Activated CD8-positive, alpha-beta T cell treated with anti-CD3 and anti-CD28 coated beads, Interleukin-2, amount 10 ng/mL, durations not matched to agents 7 days and 5 days (primary cell): ENCODE measurements around the gene KRIT1. TPM values are rescaled to one million over a fixed set of nuclear protein-coding genes. Genes with fewer than 3 reads are reported as not detected.
"Not testable (repeated sequence)": the region's sequence is repeated elsewhere in the genome, so short reads cannot be mapped to it uniquely, and the experiment has no call there.

ENCODE experiments used
- ATAC-seq: fragments of 150-1000 bp; cut with Tn5 transposase; one replicate; pipeline ENCODE4 v1.10.0; 2021; ENCODE audit warnings: moderate library complexity
- CTCF ChIA-PET: fragments of 350-600 bp; sonication (Branson Sonifier 250); formaldehyde crosslinking; loops from one replicate; lab custom pipeline; 2021; ENCODE audit warnings: antibody characterized with exemption; lab: Charles Lee
- POLR2A ChIA-PET: fragments of 350-600 bp; sonication (Branson Sonifier 250); formaldehyde crosslinking; loops from one replicate; lab custom pipeline; 2021; ENCODE audit warnings: antibody characterized with exemption; lab: Charles Lee
- DNase-seq: peaks from one replicate; pipeline ENCODE4 v3.0.0-alpha.2; 2020
- H3K27ac Mint-ChIP-seq: one replicate; pipeline ENCODE4 v1.8.0; 2021; ENCODE audit warnings: mild to moderate bottlenecking, mixed read lengths
- H3K27me3 Mint-ChIP-seq: one replicate; pipeline ENCODE4 v1.8.0; 2021; ENCODE audit warnings: low read depth, mixed read lengths
- H3K36me3 Mint-ChIP-seq: one replicate; pipeline ENCODE4 v1.8.0; 2021; ENCODE audit warnings: low read depth, mixed read lengths
- H3K4me1 Mint-ChIP-seq: one replicate; pipeline ENCODE4 v1.8.0; 2021; ENCODE audit warnings: low read depth, mixed read lengths
- H3K4me3 Mint-ChIP-seq: one replicate; pipeline ENCODE4 v1.8.0; 2021; ENCODE audit warnings: mild to moderate bottlenecking, mixed read lengths
- H3K9me3 Mint-ChIP-seq: one replicate; pipeline ENCODE4 v1.8.0; 2022; ENCODE audit warnings: mixed read lengths; ENCODE audit not compliant: insufficient read depth
- total RNA-seq, 2 experiments: library from RNA; stranded (reverse); gene quantifications; one replicate each; pipeline ENCODE4 v1.2.3, GENCODE V29; 2021

The KRIT1 gene
- total RNA-seq, 2 experiments from 2014 or later = 39.9 to 44.8 TPM

DNA sequence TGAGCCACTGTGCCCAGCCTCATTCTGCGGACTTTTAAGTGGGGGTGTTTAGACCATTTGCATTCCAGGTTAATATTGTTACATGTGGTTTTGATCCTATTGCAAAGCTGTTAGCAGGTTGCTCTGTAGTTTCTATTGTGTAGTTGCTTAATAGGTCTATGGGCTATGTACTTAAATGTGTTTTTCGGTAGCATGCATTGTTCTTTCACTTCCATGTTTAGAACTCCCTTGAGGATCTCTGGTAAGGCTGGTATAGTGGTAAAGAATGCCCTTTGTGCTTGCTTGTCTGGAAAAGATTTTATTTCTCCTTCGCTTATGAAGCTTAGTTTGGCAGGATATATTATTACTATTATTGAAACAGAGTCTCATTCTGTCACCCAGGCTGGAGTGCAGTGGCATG lies 53.4 kb downstream of the KRIT1 start:
- H3K27ac Mint-ChIP-seq = no peak overlapping the region
- no peak for ATAC-seq
- CTCF ChIA-PET = interaction anchor here (1.2 kb wide), 1 partner anchor 13 kb away, joined by 3 read pairs; the partner anchor contains the start of gene LRRD1
- H3K27me3 Mint-ChIP-seq = no peaks in the 10 kb centered on the region
- H3K9me3 Mint-ChIP-seq = peaks cover 32% of the 10 kb centered on the region
- POLR2A ChIA-PET = no interaction called here
- H3K4me1 Mint-ChIP-seq = no peaks in the 10 kb centered on the region
- no peak for DNase-seq
- H3K36me3 Mint-ChIP-seq = peaks cover 37% of the 10 kb centered on the region
- H3K4me3 Mint-ChIP-seq = no peak overlapping the region

DNA sequence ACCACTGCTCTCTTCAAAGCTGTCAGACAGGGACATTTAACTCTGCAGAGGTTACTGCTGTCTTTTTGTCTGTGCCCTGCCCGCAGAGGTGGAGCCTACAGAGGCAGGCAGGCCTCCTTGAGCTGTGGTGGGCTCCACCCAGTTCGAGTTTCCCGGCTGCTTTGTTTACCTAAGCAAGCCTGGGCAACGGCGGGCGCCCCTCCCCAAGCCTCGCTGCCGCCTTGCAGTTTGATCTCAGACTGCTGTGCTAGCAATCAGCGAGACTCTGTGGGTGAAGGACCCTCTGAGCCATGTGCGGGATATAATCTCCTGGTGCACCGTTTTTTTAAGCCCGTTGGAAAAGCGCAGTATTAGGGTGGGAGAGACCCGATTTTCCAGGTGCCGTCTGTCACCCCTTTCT lies 56.5 kb downstream of the KRIT1 start:
- H3K27me3 Mint-ChIP-seq, H3K27ac Mint-ChIP-seq: not testable (repeated sequence)
- H3K36me3 Mint-ChIP-seq = peaks cover 24% of the 10 kb centered on the region

DNA sequence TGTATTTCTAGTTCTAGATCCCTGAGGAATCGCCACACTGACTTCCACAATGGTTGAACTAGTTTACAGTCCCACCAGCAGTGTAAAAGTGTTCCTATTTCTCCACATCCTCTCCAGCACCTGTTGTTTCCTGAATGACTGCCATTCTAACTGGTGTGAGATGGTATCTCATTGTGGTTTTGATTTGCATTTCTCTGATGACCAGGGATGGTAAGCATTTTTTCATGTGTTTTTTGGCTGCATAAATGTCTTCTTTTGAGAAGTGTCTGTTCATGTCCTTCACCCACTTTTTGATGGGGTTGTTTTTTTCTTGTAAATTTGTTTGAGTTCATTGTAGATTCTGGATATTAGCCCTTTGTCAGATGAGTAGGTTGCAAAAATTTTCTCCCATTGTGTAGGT lies 61.4 kb downstream of the KRIT1 start:
- not testable (repeated sequence) for H3K4me3 Mint-ChIP-seq

More for the DNA sequence above, 56.5 kb downstream of the KRIT1 start:
- H3K4me3 Mint-ChIP-seq, CTCF ChIA-PET, POLR2A ChIA-PET, ATAC-seq, H3K4me1 Mint-ChIP-seq, DNase-seq: not testable (repeated sequence)
- H3K9me3 Mint-ChIP-seq = peaks cover 32% of the 10 kb centered on the region

DNA sequence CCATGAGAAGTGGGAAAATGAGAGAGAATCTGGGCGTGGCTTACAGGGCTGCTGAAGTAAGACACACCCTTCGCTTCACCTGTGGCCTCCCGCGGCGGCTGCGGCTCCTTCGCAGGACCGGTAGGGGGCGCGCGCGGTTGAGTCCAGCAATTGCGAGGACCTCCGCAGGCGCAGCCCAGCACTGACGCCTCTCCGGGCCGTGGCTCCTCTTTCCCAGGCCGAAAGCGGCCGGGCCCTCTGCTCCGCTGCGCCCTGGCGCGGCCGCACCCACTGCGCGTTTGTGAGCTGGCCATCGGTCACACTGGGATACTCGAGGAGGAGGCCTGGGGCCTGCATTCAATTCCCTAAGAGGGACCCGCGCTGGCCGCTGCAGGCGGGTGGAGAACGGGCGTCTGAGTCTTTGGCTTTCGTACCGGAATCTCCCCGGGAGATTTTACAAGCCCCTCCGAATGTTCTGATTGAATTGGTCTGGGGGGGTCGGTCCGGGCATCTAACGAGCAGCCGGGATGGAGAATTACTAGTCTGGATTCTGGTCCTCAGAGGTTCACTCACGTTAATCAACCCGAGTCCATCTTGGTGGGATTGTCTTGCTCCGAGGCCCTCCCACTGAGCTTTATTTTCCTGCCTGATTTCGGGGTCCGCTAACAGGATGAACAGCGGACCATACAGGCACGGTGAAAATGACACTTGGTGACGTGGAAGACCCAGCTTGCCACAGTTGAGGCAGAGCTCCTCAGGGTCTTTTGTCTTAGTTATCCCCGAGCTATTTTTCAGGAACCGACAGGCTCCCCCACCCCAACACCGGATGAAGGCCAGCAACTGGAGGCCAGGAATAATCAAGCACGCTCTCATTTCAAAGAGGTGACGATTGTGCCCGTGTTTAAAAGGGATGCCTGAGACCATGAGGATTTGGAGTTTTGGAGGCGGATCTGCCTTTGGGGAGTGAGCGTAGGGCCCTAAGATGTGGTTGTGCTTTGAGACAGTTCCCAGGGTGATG lies 66.5 kb downstream of the KRIT1 start, which contains the start of gene LRRD1:
Gene LRRD1, minus strand, starts transcription at position 215 of the 997 bp plus-strand sequence. CDS start 13,940 bp downstream, outside the sequence.
- peak; percentile 92 for DNase-seq
- H3K4me1 Mint-ChIP-seq = peaks cover 9% of the 10 kb centered on the region
- CTCF ChIA-PET = interaction anchor here (0.5 to 1.4 kb wide), 21 partner anchors 10 to 269 kb away, joined by 3 to 13 read pairs (median 3); partner anchors contain the start of genes ANKIB1, GATAD1 and KRIT1
- peak within 1 kb of the TSS; percentile 75 for H3K4me3 Mint-ChIP-seq
- H3K27ac Mint-ChIP-seq = no peak within 1 kb of the TSS
- no peaks in the 10 kb centered on the region for H3K9me3 Mint-ChIP-seq
- peaks cover 22% of the 10 kb centered on the region for H3K27me3 Mint-ChIP-seq
- peak; percentile 100 for ATAC-seq
- H3K36me3 Mint-ChIP-seq = no peaks in the 10 kb centered on the region
- POLR2A ChIA-PET = interaction anchor here (0.9 to 1.4 kb wide), 2 partner anchors 67 to 268 kb away, joined by 4 to 8 read pairs; partner anchors contain the start of genes ANKIB1, GATAD1 and KRIT1

More for the DNA sequence above, 61.4 kb downstream of the KRIT1 start:
- H3K27me3 Mint-ChIP-seq = peaks cover 18% of the 10 kb centered on the region
- H3K27ac Mint-ChIP-seq, CTCF ChIA-PET, POLR2A ChIA-PET, ATAC-seq, DNase-seq, H3K36me3 Mint-ChIP-seq, H3K4me1 Mint-ChIP-seq, H3K9me3 Mint-ChIP-seq: not testable (repeated sequence)

DNA sequence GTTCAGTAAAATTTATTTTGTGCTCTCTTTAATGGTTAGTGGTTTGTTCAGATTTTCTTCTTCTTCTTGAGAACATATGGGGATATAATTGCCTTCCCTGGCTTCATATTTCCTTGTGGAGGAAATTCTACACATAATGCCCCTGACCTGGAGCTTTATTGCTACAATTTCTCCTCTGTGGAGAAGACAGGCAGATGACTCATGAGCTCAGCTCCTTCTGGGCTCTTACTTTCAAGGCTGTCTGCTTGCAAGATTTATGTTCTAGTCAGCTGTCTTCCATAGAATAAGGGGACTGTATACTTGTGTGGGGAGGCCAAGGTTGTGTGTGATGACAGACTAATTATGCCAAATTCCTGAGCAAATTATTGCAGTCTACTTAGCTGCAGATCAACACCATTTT lies 68.4 kb downstream of the KRIT1 start:
- H3K27ac Mint-ChIP-seq = no peak overlapping the region
- H3K4me3 Mint-ChIP-seq = no peak overlapping the region
- ChIA-PET POLR2A (no interaction called here), CTCF (interaction anchor here (1.0 kb wide), 2 partner anchors 270 to 284 kb away, joined by 3 read pairs; partner anchors contain the start of gene GATAD1)
- no peaks in the 10 kb centered on the region for H3K9me3 Mint-ChIP-seq
- peaks cover 9% of the 10 kb centered on the region for H3K4me1 Mint-ChIP-seq
- no peaks in the 10 kb centered on the region for H3K36me3 Mint-ChIP-seq
- no peak for DNase-seq
- no peak for ATAC-seq
- H3K27me3 Mint-ChIP-seq = peaks cover 32% of the 10 kb centered on the region

DNA sequence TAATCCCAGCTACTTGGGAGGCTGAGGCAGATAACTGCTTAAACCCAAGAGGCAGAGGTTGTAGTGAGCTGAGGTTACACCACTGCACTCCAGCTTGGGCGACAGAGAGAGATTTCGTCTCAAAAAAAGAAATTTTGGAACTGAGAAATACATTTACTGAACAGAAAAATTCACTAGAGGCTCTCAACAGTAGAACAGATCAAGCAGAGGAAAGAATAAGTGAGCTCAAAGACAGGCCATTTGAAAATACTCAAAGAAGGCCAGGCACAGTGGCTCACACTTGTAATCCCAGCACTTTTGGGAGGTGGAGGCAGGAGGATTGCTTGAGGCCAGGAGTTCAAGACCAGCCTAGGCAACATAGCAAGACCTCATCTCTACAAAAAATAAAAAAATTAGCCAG lies 76.2 kb downstream of the KRIT1 start:
- peaks cover 23% of the 10 kb centered on the region for H3K27me3 Mint-ChIP-seq
- H3K4me3 Mint-ChIP-seq, H3K4me1 Mint-ChIP-seq, ATAC-seq, DNase-seq, H3K36me3 Mint-ChIP-seq, POLR2A ChIA-PET, H3K9me3 Mint-ChIP-seq, H3K27ac Mint-ChIP-seq: not testable (repeated sequence)
- CTCF ChIA-PET = interaction anchor here (1.2 kb wide), 1 partner anchor 10 kb away, joined by 4 read pairs; the partner anchor contains the start of gene LRRD1

DNA sequence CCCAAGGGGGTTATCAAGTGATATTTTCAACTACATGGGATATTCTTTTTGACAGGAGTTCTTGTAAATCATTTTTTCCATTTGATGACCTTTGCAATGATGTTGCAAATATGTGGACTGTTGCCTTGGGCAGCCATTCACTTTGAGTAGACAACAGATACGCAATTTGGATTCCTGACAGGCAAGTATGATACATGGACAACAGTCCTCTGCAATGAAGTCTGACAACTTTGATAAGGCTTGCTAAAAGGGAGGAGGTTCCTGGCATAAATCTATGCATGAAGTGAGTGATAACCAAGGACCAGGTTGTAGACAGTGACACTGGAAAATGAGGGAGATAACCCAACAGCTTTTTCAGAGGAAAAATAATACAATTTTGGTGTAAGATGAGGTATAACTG lies 84.4 kb downstream of the KRIT1 start:
- peaks cover 5% of the 10 kb centered on the region for H3K4me1 Mint-ChIP-seq
- ATAC-seq (no peak), DNase-seq (no peak)
- H3K27ac Mint-ChIP-seq = no peak overlapping the region
- POLR2A ChIA-PET = no interaction called here
- no peaks in the 10 kb centered on the region for H3K9me3 Mint-ChIP-seq
- CTCF ChIA-PET = interaction anchor here (1.3 kb wide), 1 partner anchor 263 kb away, joined by 6 read pairs; no protein-coding TSS in a partner anchor
- no peak overlapping the region for H3K4me3 Mint-ChIP-seq
- peaks cover 17% of the 10 kb centered on the region for H3K27me3 Mint-ChIP-seq
- no peaks in the 10 kb centered on the region for H3K36me3 Mint-ChIP-seq

DNA sequence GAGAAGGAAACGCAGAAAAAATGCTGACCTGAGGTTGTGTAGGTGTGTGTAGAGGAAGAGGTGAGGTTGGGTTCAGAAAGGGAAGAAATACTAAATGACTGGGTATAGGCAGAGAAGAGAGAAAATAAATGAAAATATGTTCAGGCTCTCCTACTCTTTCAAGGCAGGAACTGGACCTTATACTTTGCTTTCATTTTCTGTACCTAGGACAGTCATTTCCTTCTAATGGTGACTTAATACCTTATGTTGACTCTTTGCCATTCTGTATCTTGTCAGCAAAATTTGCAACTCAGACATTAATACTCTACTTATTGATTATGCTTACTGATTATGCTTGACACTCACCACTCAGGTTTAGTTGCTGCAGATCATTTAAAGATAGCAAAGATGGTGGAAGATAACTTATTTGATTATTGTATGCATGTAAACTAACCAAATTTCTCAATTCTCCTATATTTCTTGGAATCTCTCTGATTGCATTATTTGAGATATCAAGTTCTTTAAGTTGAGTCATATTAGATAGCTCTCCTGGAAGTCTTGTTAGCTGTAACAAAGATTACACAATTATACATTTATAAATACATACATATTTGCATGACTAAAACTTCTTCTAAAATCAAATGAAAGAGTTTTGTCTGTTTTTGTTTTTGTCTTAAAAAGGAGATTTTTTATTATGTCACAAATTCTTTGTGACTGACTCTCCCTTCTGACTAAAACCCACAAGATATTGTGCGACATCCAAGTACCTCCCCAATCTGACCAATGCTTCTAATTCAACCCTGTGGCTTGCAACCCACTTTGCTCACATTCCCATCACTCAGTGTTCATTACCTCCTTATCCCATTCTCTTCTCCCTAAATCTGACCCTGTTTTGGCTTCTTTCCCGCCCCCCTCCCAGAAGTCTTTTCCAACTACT lies 86.8 kb downstream of the KRIT1 start:
- CTCF ChIA-PET = no interaction called here
- H3K27me3 Mint-ChIP-seq = peaks cover 23% of the 10 kb centered on the region
- H3K36me3 Mint-ChIP-seq = no peaks in the 10 kb centered on the region
- peaks cover 5% of the 10 kb centered on the region for H3K4me1 Mint-ChIP-seq
- POLR2A ChIA-PET = no interaction called here
- no peak overlapping the region for H3K4me3 Mint-ChIP-seq
- no peak overlapping the region for H3K27ac Mint-ChIP-seq
- H3K9me3 Mint-ChIP-seq = no peaks in the 10 kb centered on the region
- ATAC-seq = no peak
- DNase-seq = no peak

DNA sequence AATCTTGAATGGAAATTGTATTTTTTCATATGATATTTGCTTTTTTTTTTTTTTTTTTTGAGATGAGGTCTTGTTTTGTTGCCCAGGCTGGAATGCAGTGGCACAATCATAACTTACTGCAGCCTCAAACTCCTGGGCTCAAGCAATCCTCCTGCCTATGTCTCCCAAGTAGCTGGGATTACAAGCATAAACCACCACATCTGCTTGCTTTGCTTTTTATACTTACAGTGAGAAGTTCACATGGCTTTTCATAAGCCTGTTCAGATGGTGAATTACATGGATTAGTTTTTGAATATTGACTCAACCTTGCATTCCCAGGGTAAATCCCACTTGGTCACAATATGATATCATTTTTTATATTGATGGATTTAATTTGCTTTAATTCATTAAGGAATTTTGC lies 88.7 kb downstream of the KRIT1 start:
- H3K36me3 Mint-ChIP-seq = no peaks in the 10 kb centered on the region

DNA sequence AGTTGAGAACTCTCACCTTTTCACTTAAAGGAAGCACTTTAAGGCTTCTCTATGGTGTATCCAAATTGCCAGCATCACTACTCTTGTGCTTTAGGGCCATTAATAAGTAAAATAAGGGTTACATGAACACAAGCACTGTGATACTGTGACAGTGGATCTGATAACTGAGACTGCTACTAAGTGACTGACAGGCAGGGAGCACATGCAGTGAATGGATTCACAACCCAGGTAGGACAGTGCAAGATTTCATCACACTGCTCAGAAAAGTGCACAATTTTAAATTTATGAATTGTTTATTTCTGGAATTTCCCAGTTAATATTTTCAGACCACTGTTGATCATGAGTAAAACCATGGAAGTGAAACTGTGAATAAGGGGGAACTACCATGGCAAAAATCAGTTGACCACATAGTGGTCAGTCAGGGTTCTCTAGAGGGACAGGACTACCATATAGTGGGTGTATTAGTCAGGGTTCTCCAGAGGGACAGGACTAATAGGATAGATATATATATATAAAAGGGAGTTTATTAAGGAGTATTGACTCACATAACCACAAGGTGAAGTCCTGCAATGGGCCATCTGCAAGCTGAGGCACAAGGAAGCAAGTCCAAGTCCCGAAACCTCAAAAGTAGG lies 90.5 kb downstream of the KRIT1 start:
- CTCF ChIA-PET = interaction anchor here (1.6 kb wide), 1 partner anchor 20 kb away, joined by 3 read pairs; no protein-coding TSS in a partner anchor

More for the DNA sequence above, 88.7 kb downstream of the KRIT1 start:
- DNase-seq (no peak), ATAC-seq (no peak)
- H3K4me3 Mint-ChIP-seq = no peak overlapping the region
- ChIA-PET CTCF (no interaction called here), POLR2A (no interaction called here)
- H3K4me1 Mint-ChIP-seq = peaks cover 5% of the 10 kb centered on the region
- no peak overlapping the region for H3K27ac Mint-ChIP-seq
- H3K9me3 Mint-ChIP-seq = no peaks in the 10 kb centered on the region
- H3K27me3 Mint-ChIP-seq = peaks cover 19% of the 10 kb centered on the region

More for the DNA sequence above, 90.5 kb downstream of the KRIT1 start:
- peaks cover 5% of the 10 kb centered on the region for H3K4me1 Mint-ChIP-seq
- no peaks in the 10 kb centered on the region for H3K36me3 Mint-ChIP-seq
- H3K27ac Mint-ChIP-seq = no peak overlapping the region
- DNase-seq (no peak), ATAC-seq (no peak)
- peaks cover 8% of the 10 kb centered on the region for H3K27me3 Mint-ChIP-seq
- H3K4me3 Mint-ChIP-seq = no peak overlapping the region
- H3K9me3 Mint-ChIP-seq = no peaks in the 10 kb centered on the region
- POLR2A ChIA-PET = no interaction called here
